GM12878 (cell line): ENCODE results near the gene CD3D. TPM values are rescaled to one million over a fixed set of nuclear protein-coding genes. Genes with fewer than 3 reads are reported as not detected.

Experiments
- EGR1 ChIP-seq, 2 experiments: IDR thresholded peaks; 1 replicate in 1 of 2; 2 replicates in 1 of 2; pipeline ENCODE4 v1.6.1; 2011 to 2012; ENCODE audit warnings: low read depth in 2 of 2, low read length in 2 of 2, borderline replicate concordance in 1 of 2, mild to moderate bottlenecking in 1 of 2, moderate library complexity in 1 of 2
- HDGF ChIP-seq: fragments of 450-650 bp; IDR thresholded peaks from 2 replicates; pipeline ENCODE4 v1.6.1; 2016; ENCODE audit warnings: antibody characterized with exemption
- MEF2B ChIP-seq: fragments of 450-650 bp; IDR thresholded peaks from 2 replicates; pipeline ENCODE4 v1.6.1; 2018; ENCODE audit warnings: mild to moderate bottlenecking, moderate library complexity; ENCODE audit not compliant: partially characterized antibody, poor library complexity, severe bottlenecking
- NR2C2 ChIP-seq: IDR thresholded peaks from 2 replicates; pipeline ENCODE4 v1.6.1; 2011; ENCODE audit warnings: borderline replicate concordance, low read depth; ENCODE audit not compliant: control insufficient read depth, insufficient read length
- NR2F1 ChIP-seq: fragments of 450-650 bp; conservative IDR thresholded peaks from 2 replicates; pipeline ENCODE4 v1.6.1; 2017; ENCODE audit warnings: mild to moderate bottlenecking
- NRF1 ChIP-seq: conservative IDR thresholded peaks from 2 replicates; pipeline ENCODE4 v1.6.1; 2011; ENCODE audit warnings: mild to moderate bottlenecking, low read depth, low read length, improper control_type of control experiment
- POLR2A ChIP-seq: IDR thresholded peaks from 2 replicates; pipeline ENCODE4 v1.6.1; 2011; ENCODE audit warnings: low read depth, mild to moderate bottlenecking, low read length
- TARDBP ChIP-seq: IDR thresholded peaks from 2 replicates; pipeline ENCODE4 v1.6.1; 2016; ENCODE audit warnings: borderline replicate concordance
- TCF3 ChIP-seq: IDR thresholded peaks from 2 replicates; pipeline ENCODE4 v1.6.1; 2012; ENCODE audit warnings: low read depth, mild to moderate bottlenecking, low read length, borderline replicate concordance; ENCODE audit not compliant: insufficient read depth
- YY1 ChIP-seq: IDR thresholded peaks from 2 replicates; pipeline ENCODE4 v1.6.1; 2011; ENCODE audit warnings: low read depth, mild to moderate bottlenecking, low read length
- ZSCAN29 ChIP-seq: fragments of 450-650 bp; IDR thresholded peaks from 2 replicates; pipeline ENCODE4 v1.6.1; 2017; ENCODE audit warnings: mild to moderate bottlenecking, moderate library complexity
- ZZZ3 ChIP-seq: IDR thresholded peaks from 2 replicates; pipeline ENCODE4 v1.6.1; 2011; ENCODE audit warnings: low read depth; ENCODE audit not compliant: control insufficient read depth, insufficient read length
- polyA plus RNA-seq, 11 experiments: library from polyadenylated mRNA; depleted of rRNA in 4 of 11; unstranded in 6 of 11; stranded (reverse) in 5 of 11; fragments of >200 nt; fragmentation: Nextera tagmentation in 4 of 11; fragmentation: Illumina TruSeq in 1 of 11; extraction: Ambion mirVana in 4 of 11; extraction: Trizol in 1 of 11; gene quantifications; 1 replicate in 1 of 11; 2 replicates in 10 of 11; pipeline versions ENCODE4 v1.2.1 to v1.2.3, GENCODE V29; 2011 to 2016; ENCODE audit warnings: inconsistent platforms in 2 of 11, missing spikeins in 2 of 11, low read depth in 1 of 11
- total RNA-seq, 4 experiments: library from RNA; depleted of rRNA in 3 of 4; stranded (reverse); fragments of >200 nt in 3 of 4; fragmentation: Illumina TruSeq in 1 of 4; extraction: Trizol in 1 of 4; gene quantifications; 2 replicates each; pipeline versions ENCODE4 v1.2.1 to v1.2.3, GENCODE V29; 2013 to 2021
- TF ChIP-seq, protein P1 (sequence below): fragments of 450-650 bp; IDR thresholded peaks from 2 replicates; pipeline ENCODE4 v1.6.1; 2018; ENCODE audit warnings: borderline replicate concordance, mild to moderate bottlenecking; ENCODE audit not compliant: partially characterized antibody
- TF ChIP-seq, protein P2 (sequence below): fragments of 450-650 bp; IDR thresholded peaks from 2 replicates; pipeline ENCODE4 v1.6.1; 2014; ENCODE audit warnings: mild to moderate bottlenecking
- TF ChIP-seq, protein P3 (sequence below): IDR thresholded peaks from 2 replicates; pipeline ENCODE4 v1.6.1; 2012; ENCODE audit warnings: mild to moderate bottlenecking, low read depth, low read length
- TF ChIP-seq, protein P4 (sequence below): fragments of 450-650 bp; IDR thresholded peaks from 2 replicates; pipeline ENCODE4 v1.6.1; 2017; ENCODE audit warnings: antibody characterized with exemption, mild to moderate bottlenecking, moderate library complexity
- TF ChIP-seq, protein P5 (sequence below): IDR thresholded peaks from 2 replicates; pipeline ENCODE4 v1.6.1; 2011; ENCODE audit warnings: low read depth, low read length, improper control_type of control experiment, borderline replicate concordance

The CD3D gene
- total and polyA plus RNA-seq, 10 of the 15 experiments (the other 5 are each of a cell fraction or from before 2014, with no cell fraction given) = 0.13 to 0.69 (median 0.29) TPM; not detected in 6

DNA sequence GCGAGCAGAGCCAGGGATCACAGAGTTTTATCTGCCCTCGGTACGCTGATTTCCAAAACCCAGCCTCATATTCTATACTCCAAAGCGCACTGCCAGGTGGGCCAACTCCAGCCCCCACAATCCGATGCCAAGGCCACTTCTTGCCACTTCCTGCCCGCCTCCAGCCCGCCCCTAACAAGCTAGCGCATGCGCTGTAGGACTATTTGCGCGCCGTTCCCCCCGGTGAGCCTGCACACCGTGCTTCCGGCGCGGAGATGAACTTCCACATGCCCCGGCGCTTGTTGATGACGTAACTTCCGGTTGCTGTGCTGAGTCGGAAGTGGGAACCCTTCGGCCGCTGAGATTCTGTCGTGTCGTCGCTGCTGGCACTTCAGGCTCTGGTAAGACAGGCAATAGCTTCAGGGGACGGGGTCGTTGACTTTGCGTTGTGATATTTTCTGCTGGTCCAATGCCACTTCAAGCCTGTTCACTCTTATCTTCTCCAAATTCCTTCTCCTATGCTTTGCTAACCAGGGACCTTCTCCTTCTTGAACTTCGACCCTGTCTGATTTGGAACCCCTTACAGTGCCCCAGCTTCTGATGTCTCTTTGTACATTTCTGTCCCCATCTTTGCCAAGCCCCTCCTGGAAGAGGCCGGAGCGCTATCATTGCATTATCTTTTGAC is 16.9 kb upstream of the CD3D start, which contains the start of gene UBE4A (continued):
- TF ChIP-seq, protein P1, sequence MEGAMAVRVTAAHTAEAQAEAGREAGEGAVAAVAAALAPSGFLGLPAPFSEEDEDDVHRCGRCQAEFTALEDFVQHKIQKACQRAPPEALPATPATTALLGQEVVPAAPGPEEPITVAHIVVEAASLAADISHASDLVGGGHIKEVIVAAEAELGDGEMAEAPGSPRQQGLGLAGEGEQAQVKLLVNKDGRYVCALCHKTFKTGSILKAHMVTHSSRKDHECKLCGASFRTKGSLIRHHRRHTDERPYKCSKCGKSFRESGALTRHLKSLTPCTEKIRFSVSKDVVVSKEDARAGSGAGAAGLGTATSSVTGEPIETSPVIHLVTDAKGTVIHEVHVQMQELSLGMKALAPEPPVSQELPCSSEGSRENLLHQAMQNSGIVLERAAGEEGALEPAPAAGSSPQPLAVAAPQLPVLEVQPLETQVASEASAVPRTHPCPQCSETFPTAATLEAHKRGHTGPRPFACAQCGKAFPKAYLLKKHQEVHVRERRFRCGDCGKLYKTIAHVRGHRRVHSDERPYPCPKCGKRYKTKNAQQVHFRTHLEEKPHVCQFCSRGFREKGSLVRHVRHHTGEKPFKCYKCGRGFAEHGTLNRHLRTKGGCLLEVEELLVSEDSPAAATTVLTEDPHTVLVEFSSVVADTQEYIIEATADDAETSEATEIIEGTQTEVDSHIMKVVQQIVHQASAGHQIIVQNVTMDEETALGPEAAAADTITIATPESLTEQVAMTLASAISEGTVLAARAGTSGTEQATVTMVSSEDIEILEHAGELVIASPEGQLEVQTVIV = peak; percentile 81
- TF ChIP-seq, protein P2, sequence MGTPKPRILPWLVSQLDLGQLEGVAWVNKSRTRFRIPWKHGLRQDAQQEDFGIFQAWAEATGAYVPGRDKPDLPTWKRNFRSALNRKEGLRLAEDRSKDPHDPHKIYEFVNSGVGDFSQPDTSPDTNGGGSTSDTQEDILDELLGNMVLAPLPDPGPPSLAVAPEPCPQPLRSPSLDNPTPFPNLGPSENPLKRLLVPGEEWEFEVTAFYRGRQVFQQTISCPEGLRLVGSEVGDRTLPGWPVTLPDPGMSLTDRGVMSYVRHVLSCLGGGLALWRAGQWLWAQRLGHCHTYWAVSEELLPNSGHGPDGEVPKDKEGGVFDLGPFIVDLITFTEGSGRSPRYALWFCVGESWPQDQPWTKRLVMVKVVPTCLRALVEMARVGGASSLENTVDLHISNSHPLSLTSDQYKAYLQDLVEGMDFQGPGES = peak; percentile 56; the same call in 1 of the 2 replicates
- TF ChIP-seq, protein P3, sequence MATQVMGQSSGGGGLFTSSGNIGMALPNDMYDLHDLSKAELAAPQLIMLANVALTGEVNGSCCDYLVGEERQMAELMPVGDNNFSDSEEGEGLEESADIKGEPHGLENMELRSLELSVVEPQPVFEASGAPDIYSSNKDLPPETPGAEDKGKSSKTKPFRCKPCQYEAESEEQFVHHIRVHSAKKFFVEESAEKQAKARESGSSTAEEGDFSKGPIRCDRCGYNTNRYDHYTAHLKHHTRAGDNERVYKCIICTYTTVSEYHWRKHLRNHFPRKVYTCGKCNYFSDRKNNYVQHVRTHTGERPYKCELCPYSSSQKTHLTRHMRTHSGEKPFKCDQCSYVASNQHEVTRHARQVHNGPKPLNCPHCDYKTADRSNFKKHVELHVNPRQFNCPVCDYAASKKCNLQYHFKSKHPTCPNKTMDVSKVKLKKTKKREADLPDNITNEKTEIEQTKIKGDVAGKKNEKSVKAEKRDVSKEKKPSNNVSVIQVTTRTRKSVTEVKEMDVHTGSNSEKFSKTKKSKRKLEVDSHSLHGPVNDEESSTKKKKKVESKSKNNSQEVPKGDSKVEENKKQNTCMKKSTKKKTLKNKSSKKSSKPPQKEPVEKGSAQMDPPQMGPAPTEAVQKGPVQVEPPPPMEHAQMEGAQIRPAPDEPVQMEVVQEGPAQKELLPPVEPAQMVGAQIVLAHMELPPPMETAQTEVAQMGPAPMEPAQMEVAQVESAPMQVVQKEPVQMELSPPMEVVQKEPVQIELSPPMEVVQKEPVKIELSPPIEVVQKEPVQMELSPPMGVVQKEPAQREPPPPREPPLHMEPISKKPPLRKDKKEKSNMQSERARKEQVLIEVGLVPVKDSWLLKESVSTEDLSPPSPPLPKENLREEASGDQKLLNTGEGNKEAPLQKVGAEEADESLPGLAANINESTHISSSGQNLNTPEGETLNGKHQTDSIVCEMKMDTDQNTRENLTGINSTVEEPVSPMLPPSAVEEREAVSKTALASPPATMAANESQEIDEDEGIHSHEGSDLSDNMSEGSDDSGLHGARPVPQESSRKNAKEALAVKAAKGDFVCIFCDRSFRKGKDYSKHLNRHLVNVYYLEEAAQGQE = no peak
- TF ChIP-seq ZZZ3 (no peak), YY1 (0 out of 2 replicates have a peak, but pooled peaks have one; percentile 57), TARDBP (peak; percentile 80), NR2F1 (peak; percentile 63), NR2C2 (no peak), NRF1 (peak; percentile 59), TCF3 (0 out of 2 replicates have a peak, but pooled peaks have one; percentile 34), ZSCAN29 (no peak), EGR1 (IDR thresholded peaks at IDR 0.05; ENCODE audit: borderline replicate concordance in 1 of 2, low read depth in 2 of 2, low read length in 2 of 2) (no peak), HDGF (no peak), MEF2B (no peak), POLR2A (peak; percentile 97)
- TF ChIP-seq, protein P4, sequence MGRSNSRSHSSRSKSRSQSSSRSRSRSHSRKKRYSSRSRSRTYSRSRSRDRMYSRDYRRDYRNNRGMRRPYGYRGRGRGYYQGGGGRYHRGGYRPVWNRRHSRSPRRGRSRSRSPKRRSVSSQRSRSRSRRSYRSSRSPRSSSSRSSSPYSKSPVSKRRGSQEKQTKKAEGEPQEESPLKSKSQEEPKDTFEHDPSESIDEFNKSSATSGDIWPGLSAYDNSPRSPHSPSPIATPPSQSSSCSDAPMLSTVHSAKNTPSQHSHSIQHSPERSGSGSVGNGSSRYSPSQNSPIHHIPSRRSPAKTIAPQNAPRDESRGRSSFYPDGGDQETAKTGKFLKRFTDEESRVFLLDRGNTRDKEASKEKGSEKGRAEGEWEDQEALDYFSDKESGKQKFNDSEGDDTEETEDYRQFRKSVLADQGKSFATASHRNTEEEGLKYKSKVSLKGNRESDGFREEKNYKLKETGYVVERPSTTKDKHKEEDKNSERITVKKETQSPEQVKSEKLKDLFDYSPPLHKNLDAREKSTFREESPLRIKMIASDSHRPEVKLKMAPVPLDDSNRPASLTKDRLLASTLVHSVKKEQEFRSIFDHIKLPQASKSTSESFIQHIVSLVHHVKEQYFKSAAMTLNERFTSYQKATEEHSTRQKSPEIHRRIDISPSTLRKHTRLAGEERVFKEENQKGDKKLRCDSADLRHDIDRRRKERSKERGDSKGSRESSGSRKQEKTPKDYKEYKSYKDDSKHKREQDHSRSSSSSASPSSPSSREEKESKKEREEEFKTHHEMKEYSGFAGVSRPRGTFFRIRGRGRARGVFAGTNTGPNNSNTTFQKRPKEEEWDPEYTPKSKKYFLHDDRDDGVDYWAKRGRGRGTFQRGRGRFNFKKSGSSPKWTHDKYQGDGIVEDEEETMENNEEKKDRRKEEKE = no peak
- TF ChIP-seq, protein P5, sequence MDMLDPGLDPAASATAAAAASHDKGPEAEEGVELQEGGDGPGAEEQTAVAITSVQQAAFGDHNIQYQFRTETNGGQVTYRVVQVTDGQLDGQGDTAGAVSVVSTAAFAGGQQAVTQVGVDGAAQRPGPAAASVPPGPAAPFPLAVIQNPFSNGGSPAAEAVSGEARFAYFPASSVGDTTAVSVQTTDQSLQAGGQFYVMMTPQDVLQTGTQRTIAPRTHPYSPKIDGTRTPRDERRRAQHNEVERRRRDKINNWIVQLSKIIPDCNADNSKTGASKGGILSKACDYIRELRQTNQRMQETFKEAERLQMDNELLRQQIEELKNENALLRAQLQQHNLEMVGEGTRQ = peak; percentile 6; the same call in 1 of the 2 replicates
